Measurements from ENCODE around the gene CDH4.
"Not testable (repeated sequence)": the region's sequence is repeated elsewhere in the genome, so short reads cannot be mapped to it uniquely, and the experiment has no call there.

CDH4 gene

DNA sequence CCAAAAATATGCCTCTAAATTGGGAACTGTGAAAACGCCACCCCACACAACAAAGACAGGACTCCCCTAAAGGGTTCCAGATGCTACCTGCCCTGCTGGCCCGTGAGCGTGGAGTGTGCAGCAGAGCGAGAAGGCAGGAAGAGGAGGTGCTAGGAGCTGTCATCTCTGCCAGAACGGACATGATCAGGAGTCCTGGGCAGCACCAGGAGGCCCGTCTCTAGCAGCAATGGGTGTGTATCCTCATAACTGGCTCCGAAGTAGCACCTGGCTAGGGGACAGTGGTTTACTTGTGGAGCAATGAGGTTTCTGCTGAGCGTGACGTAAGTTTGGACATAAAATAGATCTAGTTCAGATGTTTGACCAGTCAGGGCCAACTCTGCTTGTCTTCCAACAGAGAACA is 226.0 kb downstream of the CDH4 start:
- no peak for DNase-seq

DNA sequence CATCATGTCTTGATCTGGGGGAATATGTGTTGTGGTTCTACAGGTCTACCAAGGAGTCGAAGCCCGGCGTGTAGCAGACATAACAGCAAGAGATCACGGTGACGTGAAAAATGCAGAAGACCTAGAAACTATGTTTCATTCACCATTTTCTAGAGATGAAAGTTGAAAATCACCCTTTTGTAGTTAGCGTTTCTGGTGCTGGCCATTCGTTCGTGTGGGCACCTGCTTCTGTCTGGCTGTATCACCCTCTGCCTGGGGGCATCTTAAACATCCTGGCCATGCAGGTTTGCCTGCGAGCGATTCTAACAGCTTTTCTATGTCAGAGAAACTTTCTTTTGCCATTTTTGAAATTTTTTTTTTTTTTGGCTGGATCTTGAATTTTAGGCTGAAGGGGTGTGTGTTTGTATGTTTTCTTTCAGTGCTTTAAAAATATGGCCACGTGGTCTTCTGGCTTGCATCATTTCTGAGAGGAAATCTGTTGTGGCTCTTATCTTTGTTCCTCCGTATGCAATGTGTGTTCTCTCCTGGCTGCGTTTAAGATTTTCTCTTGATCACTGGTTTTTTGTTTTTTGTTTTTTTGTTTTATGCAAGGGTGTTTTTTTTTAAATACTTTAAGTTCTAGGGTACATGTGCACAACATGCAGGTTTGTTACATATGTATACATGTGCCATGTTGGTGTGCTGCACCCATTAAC is 226.7 kb downstream of the CDH4 start:
- DNase-seq = no peak

DNA sequence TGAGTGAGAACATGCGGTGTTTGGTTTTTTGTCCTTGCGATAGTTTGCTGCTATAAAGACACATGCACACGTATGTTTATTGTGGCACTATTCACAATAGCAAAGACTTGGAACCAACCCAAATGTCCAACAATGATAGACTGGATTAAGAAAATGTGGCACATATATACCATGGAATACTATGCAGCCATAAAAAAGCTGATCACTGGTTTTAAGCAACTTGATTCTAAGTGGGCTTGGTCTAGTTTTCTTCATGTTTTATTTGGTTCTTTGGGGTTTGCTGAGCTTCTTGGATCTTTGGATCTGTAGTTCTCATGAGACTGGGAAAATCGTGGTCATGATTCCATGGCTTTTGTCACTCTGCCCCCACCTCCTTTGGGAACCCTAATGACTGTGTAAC is 227.4 kb downstream of the CDH4 start:
- not testable (repeated sequence) for DNase-seq

DNA sequence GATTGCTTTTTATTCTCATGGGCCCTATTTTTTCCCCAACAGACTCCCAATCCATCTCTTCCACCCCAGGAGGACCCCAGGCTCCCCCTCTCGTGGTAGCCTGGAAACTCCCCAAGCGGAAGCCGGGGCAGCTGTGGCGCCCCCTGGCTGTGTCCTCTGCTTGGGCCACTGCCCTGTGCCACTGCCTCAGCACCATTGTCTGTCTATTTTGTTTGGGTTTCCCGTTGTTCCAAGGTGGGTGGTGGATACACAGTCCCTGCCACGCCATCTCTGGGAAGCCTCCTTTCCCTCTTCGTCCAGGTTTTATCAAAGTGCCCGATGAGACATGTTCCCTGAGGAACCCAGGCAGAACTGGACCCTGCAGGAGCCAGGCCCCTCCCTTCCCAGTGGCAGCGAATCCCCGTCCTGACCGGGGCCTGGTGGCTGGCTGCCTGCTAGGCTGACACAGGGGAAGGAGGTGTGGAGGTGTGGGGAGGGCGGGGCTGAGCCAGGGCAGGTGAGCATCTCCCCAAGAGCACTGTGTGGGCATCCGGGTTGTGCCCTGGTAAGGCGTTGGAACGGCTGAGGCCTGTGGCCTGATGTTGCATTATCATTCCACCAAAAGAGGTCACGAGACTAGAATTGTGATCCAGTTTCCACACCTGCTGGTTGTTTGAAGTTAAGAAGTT is 228.2 kb downstream of the CDH4 start:
- no peak for DNase-seq

DNA sequence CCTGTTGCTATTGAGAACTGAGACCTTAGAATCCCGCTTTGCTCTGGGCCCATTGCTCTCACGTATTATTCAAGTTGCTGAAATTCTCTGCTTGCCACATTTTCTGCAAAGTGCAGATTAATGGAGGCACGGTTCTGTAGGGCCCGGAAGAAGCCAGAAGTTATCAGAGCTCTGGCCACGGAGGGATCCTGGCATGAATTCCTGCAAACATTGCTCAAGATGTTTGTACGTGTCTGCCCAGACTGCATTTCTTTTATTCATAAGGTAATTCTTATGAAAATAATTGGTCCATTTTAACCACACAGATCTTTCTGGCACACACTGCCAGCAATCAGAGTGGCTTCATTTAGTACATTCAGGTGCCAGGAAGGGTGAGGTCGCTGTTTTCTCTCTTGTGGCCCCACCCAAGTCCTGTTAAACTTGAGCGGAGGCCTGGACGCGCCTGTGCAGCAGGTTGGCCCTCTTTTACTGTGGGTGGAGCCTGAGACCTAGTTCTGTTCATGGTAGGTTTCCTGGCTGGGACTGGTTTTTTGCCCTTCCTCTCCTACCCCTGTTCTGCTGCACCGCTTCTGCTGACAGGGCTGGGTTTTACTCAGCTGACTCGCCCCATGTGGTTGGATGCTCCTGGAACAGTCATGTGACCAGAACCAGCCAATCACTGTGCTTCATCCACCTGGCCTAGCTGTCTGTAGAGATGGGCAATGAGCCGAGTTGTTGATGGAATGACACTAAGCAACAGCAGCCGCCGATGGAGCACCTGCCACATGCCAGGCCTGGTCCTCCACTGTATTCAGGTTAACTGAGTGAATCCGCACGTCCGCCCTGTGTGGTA is 230.2 kb downstream of the CDH4 start:
- DNase-seq = no peak

DNA sequence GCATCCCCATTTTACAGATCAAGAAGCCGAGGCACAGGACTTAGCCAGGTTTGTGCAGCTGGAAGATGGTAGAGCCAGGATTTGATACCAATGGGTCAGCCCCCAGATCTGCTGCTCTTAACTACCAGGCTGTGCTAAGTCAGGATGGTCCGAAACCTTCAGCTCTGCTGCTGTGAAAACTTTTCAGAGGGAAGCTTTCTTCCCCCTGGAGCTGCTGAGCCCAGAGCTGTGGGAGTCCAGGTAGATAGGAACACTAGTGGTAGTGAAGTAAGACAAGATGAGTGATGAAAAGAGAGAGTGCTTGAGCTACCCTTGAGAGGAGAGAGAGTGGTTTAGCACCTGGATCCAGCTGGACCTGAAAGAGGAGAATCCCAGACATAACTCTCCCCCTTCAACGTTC is 230.8 kb downstream of the CDH4 start:
- no peak for DNase-seq

DNA sequence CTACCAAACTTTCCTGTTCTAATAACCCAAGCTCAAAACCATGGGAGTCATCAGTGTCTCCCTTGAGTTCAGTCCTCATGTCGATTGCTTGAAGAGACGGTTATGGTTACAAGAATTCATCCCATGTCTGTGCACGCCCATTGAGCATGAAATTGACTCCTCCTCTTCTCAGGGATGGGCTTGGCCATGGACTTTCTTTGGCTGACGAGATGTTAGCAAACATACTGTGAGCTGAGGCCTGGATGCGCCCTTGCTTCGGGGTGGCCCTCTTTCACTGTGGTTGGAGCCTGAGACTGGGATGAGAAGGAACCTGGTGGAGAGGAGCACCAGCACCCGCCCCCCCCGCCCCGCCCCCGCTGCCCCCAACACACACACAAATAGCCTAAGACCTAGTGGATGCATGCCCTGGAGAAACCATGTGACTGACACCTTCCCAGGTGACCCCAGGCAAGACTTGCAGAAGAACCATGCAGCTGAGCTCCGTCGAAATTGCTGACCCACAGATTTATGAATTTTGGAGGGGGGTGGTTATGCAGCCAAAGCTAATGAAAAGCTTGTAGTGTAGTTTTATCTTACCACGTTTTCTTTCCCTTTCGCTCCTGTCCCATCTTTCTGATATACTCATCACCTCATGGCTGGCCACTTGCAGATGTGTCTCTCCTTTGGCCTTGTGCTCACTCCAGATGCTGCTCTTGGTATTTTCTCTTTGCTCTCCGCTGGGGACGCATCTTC is 231.4 kb downstream of the CDH4 start:
- no peak for DNase-seq

DNA sequence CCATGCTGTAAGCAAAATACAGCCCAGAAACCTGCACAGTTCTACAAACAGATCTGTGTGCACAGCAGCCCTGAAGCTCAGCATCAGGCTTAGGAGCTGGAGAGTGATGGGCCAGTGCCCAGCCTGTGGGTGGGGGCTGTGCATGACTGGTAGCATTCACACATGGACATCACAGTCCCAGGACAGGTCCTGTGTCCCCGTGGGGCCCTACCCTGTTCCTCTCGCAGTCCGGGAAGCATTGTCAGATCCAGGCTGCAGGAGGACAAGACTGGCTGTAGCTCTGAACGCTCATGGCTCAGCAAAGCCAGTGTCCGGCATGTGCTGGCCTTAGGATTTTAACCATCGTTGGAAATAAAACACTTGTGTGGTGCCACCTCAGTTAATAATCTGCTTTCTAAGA is 234.1 kb downstream of the CDH4 start:
- DNase-seq = no peak

DNA sequence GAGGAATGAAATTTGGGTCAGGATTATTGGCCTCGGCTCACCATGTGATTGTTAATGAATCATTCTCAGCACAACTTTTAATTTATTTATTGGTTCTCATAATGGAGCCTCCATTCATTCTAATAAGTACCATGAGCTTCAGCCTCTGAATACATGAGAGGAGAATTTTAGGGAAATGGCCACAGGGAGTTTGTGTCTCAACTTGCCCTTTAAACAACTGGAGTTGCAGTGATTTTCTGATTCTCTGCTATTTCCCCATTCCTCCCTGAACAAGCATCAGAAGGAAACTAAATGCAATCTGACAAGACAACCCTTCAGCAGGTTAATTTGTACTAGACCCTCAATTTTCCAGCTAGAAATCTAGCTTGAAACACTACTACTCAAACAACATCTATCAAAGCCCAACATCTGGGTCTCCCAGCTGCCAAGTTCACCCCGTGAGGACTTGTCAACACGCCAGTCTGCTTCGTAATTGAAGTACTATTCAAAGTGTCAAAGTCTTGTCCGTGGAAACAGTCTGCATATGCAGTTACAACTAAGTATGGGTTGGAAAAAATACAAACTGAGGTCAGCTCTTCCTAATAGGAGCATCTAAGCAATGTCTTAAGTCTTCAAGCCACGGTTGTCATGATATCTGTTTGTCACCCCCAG is 235.4 kb downstream of the CDH4 start:
- no peak for DNase-seq

DNA sequence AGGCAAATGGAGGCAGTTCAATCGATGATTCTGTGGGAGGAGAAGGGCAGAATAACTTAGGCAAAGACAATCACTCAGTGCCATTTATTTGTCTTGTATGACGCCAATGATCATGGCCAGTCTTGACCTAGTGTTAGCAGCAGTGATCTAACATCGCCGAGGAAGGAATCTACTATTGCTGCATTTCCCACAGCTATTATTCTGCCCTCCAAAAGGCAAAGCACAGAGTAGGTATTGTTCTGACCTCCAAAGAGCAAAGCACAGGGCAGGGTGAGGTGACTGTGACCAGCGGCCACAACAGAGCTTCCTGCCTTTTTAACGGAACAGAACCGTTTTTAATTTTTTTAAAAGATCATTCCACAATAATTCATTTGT is 235.9 kb downstream of the CDH4 start:
- DNase-seq = no peak

DNA sequence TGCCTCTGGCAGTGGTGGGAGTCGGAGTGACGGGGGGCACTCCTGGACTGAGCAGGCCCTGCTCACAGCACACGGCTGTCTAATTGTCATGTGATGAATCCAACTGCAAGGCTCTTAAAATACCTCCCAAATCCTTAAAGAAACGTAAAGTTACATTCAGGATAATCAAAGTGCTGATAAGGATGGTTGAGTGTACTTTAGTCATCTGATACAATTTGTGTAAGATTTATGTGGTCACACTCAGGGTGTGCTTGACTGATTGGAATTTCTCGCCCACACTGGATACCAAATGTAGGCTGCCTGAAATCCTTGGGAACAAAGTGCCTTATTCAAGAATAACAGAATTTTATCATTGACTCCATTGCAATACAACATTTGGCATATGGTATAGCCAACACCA is 238.7 kb downstream of the CDH4 start:
- no peak for DNase-seq

DNA sequence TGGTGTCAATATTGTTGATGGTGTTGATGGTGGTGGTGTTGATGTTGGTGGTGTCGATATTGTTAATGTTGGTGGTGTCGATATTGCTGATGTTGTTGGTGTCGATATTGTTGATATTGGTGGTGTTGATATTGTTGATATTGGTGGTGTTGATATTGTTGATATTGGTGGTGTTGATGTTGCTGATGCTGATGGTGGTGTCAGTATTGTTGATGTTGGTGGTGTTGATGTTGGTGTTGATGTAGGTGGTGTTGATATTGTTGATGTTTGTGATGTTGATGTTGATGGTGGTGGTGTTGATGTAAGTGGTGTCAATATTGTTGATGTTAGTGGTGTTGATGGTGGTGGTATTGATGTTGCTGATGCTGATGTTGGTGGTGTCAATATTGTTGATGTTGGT is 240.0 kb downstream of the CDH4 start:
- no peak for DNase-seq

DNA sequence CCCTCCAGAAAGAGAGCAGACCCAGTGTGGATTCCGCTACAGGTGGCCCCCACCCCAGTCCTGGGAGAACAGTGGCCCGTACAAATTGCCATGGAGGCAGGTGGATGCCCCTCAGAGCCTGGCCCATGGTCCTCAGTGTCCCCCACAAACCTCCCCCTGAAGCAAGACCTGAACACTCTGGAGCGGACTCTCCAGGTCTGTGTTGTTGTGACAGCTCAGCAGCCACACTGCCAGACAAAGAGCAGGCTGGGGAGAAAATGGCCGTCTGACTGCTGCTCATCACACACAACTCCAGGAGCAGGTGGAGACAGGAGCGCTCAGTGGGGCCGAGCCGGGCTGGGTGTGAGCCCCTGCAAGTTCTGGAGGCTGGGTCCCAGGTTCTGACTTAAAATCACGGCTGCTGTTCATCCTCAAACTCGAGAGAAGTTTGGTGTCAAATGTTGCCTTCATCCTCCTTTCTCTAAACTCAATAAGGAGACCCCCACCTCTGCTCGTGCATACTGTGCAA is 241.8 kb downstream of the CDH4 start:
- no peak for DNase-seq

DNA sequence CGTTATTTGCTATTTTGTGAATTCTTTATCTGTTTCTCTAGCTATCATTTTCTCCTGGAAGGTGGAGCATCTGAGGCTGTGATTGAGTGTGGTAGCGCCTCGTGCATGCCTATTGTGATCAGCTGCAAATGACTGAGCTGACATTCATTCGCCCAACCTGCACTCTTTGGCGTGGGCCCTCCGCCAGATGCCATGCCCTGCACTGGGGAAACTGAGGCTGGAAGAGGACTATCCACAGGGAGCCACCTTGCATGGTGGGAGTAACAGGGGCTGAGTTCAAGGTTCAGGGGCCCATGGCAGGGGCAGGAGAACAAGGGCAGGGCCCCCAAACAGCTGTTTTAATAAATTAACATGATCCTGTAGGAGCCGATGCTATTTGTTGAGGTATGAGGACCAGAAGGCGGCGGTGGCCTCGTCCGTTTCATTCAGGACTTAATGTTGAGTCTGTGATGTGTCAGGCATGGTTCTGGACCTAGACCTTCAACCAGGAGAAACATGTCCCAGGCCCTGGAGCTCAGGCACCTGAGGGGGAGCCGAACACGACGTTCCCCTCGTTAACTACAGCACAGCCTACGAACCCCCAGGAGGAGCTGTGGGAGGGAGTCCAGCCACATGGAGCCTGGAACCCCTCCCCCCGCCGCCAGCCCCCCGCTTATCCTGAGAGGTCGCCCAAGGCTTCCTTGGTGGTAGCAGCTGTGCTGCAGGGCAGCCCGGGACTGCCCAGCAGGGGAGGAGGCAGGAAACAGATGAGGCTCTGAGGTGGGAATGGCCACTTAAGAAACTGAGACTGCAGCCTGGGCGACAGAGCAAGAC is 242.9 kb downstream of the CDH4 start:
- DNase-seq = no peak

DNA sequence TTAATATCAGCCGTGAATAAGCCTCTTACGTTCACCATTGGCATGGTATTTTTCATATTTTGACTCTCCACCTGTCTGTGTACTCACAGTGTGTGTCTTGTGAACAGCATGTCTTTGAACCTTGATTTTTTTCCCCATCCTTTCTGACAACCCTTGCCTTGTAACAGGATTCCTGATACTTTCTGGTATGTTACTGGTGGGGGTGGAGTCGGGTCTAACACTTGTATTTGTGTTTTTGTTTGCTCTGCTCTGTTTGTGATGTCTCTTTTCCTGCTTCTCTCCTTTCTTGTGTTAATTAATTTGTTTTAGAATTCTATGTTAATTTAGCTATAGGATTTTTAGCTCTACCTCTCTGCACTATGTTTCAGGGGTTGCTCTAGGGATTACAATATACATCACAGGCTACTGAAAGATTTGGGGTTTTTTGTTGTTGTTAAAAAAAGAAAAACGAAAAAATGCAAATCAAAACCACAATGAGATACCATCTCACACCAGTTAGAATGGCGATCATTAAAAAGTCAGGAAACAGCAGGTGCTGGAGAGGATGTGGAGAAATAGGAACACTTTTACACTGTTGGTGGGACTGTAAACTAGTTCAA is 245.1 kb downstream of the CDH4 start:
- DNase-seq = no peak

DNA sequence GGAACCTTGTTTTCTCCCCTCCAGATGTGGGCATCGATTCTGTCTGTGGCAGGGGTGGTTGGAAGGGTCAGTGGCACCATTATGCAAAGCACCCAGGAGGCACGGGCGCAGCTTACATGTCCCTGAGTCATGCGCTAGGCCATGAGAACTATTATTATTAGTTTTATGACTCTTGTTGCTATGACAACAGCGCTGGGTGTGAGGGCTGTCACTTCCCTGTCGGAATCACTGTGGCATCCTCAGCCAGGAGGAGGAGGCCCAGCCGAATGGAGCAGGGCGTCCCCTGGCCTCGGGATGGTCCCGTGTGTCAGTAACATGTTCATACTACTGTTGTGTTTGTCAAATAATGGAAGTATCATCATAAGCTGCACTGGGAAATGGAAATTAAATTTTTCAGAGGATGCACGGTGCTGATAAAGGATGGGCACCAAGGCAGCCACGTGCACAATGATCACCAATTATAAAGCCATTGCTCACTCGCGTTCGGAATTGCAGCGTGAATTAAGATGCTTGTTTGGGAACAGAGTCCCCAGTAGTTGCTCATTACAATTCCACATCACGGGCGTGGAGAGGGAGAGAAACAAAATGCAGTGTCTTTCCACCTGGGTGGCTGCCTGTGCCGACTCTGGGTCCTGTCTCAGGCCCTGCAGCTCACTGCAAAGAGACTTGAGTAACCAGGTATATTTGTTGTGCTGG is 247.9 kb downstream of the CDH4 start:
- no peak for DNase-seq

DNA sequence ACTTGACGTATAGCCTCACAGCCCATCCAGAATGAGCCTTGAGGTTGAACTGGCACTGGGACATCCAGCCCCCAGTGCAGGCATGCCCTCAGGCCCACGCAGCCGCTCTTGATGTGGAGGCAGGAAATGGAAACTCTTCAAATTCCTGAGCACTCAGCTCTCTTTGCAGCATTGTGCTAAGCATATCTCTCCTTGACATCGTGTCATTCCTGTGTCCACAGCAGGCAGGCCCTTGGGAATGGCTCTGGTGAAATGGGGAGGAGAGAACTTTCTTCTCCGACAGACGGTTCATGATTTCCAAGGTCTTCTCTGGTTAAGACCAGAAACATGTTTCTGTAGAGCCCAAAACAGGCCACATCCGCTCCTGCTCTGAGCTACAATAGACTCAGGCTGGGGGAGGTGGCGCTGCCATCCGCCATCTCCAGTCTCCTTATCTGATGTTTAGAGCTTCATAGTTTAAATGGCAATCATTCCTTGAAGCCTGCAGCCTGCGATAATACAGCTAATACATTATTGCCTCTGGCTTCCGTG is 248.8 kb downstream of the CDH4 start:
- no peak for DNase-seq

DNA sequence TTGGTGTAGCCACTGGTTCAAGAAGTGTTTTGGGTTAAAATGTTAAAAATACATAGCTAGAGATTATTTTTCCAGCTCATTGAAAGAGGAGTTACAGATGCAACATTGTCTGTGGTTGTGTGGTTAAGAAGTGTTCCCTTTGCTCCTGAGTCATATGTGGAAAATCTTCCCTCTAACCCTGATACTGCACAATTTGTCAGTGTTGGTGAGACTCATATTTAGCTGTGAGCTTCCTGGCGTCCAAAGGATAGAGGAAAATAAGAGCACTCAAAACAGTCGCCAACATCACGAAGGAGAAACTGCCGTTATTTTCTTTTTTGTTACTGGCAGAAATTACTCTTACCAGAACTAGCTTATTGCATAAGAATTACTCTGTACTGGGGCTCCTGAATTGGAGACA is 250.4 kb downstream of the CDH4 start:
- no peak for DNase-seq

DNA sequence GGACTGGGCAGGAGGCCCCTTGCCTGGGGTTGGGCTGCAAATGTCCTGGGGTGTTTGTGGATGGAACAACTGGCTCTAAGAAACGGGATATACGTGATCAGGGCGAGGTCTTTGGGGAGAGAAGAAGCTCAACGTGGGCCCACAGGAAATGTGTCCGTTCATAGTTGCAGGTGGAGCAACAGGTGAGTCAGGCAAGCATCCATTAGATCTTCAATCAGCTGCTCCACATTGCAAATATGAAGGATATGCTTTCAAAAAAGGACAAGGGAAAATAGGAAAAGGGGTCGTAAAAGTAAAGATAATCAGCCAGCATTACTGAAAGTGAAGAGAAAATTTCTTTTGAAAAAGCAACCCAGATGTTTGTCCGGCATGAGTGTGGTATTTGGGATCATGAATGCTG is 251.0 kb downstream of the CDH4 start:
- DNase-seq = no peak

DNA sequence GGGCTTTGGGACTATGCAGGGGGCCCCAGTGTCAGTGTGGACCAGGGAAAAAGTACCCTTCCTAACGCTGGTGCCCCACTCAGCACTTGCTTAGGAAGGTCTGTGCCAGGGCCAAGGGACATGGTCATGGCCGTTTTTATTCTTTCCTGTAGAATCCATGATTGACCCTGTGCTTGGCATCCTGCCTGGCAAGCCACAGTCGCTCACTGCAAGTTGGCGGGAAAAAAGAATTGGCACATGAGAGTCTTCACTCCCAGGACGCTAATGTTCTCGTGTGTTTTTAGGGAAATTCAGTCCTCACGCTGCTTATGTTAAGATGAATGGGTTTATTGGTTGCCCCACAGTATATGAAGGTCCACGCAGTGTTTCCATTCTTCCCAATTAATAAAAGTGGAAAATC is 253.4 kb downstream of the CDH4 start:
- no peak for DNase-seq

All from KG1 (cell line).